Fibroblast of skin of abdomen (primary cell): ENCODE data around the gene HIP1.
A peak's percentile ranks its signal among the peaks of the same experiment; 100 is the strongest.
"Not testable (repeated sequence)": the region's sequence is repeated elsewhere in the genome, so short reads cannot be mapped to it uniquely, and the experiment has no call there.

Experiments
- DNase-seq: peaks from one replicate; pipeline ENCODE4 v3.0.0-alpha.2; 2013

HIP1 gene

DNA sequence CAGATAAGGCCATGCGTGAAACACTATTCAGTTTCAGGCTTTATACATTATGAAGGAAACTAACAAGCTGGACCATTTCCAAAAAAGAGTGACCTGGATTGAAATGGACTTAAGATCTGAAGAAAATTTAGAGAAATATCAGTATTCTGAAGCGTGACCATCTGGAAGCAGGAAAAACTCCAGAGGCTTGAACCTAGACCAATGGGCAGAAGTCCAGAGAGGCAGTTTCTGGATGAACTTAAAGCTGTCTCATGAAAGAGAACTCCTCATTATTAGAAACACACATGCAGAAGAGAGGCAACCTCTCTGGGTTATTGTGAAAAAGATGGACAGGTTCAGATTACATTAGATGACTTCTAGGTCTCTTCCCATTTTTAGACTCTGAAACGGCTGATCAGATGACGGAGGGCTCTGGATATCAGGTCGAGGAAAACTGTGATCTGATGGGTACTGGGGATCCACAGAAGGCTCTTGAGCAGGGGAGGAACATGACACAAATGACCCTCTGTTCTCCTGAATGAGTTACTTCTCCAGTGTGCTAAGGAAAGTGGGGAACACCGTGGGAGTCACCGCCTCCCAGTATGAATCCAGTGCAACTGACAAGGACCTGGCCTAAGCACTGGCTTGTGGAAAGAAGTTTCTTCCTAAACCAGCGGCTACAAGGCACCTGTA is 130.2 kb downstream of the HIP1 start:
- DNase-seq = no peak

DNA sequence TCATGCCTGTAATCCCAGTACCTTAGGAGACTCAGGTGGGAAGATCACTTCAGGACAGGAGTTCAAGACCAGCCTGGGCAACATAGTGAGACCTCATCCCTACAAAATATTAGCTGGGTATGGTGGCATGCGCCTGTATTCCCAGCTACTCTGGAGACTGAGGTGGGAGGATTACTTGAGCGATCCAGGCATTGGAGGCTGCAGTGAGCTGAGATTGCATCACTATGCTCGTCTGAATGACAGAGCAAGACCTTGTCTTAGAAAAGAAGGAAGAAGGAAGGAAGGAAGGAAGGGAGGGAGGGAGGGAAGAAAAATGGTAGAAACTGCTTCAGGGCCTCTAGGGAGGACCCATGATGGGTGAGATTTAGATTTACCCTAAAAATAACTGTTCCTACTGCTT is 134.3 kb downstream of the HIP1 start:
- DNase-seq = no peak

DNA sequence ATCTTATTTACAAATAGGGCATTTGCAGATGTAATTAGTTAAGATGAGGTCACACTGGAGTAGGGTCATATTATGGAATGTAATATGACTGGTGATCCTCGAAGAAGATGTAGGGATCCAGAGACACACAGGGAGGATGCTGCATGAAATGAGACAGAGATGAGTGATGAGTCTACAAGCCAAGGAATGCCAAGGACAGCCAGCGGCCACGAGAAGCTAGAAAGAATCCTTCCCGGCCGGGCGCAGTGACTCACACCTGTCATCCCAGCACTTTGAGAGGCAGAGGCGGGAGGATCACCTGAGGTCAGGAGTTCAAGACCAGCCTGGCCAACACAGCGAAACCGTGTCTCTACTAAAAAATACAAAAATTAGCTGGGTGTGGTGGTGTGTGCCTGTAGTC is 135.9 kb downstream of the HIP1 start:
- DNase-seq = peak; percentile 16

DNA sequence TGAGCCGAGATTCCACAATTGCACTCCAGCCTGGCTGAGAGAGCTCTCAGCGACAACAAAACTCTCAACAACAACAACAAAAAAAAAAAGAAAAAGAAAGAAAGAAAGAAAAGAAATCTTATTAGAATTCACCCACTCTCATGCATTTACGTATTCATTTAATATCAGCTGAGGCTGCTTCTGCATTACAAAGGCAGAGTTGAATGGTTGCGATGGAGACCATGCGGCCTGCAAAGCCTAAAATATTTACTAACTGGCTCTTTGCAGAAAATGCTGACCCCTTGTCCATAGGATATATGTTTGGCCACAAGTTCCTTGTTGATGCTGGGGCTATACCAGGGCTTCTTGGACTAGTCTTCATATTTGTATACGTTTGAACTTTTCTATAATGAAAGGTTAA is 137.2 kb downstream of the HIP1 start:
- no peak for DNase-seq

DNA sequence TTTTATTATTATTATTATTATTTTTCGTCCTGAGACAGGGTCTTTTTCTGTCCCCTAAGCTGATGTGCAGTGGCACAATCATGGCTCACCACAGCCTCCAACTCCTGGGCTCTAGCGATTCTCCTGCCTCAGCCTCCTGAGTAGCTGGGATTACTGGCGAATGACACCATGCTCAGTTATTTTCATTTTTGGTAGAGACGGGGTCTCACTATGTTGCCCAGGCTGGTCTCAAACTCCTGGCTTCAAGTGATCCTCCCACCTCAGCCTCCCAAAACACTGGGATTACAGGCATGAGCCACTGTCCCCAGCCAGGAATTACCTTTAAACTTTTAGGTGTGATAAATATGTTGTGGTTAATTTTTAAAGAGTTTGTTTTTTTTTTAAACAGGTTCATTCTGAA is 138.0 kb downstream of the HIP1 start:
- not testable (repeated sequence) for DNase-seq

DNA sequence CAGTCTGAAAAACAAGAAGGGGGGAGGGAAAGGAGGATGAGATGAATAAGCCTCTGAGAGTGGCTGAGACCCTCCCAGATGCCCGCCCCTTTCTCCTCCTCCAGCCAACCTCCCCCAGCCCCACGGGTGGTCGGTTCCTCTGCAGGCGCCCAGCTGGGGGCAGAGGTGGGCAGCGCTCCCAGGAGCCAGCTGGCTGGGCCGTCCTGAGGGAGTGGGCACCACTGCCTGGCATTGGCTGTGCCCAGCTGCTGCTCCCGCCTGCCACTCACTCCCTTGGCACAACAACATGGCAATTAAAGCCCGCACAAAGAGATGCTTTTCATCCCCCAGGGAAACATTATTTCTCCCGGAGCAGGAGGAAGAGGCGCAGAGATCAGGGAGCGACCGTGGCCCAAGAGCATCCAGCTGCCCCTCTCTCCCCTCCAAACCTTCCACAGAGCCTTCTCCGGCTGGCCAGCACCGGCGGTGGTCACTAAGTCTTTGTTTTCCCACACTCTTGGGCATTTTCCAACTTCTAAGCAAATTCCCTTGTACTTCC is 139.4 kb downstream of the HIP1 start:
- DNase-seq = no peak

DNA sequence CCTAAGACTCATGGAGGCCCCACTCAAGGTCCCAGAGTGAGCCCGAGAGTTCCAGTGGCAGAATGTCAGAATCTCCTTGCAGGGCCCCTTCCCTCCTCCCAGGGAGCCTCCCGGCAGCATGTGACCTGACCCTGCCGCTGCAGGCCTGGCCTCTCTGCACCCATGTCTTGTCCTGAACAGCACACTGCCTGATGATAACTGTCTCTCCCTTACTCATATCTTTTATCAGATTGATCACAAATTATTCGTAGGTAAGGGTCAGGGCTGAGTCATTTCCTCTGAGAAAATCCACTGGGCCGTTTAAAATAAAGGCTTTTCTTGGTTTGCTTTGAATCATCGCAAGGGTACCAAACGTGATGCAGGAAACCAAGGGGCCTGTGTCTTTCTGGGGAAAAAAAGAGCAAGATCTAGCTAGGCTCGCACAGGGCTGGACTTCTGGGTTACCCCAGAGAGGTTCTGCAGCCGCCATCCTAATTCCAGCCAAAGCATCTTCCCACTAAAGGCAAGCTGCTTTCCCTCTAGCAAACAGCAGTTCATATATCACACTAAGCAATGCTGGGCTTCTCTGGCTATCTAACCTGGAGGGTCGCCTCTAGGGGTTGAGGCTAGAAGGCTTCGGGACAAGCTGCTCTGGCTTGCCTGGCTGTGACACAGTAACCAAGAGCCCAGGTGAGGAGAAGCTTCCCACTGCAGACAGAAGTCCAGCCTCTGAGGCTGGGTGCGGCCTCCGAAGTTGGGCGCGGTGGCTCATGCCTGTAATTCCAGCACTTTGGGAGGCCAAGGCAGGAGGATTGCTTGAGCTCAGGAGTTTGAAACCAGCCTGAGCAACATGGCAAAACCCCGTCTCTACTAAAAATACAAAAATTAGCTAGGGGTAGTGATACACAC is 141.8 kb downstream of the HIP1 start:
- DNase-seq = peak; percentile 13

DNA sequence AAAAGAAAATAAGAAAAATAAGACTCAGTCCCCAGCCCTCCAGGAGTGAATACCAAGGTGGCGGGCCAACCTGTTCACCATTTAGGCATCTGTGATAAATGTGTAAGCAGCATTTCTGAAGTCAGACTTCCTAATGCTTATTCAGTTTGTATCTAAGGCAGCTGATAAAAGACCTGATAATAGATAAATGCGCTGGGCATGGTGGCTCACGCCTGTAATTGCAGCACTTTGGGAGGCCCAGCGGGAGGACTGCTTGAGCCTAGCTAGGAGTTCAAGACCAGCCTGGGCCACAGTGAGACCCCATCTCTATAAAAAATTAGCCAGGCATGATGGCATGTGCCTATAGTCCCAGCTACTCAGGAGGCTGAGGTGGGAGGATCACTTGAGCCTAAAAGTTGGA is 143.0 kb downstream of the HIP1 start:
- DNase-seq = no peak

DNA sequence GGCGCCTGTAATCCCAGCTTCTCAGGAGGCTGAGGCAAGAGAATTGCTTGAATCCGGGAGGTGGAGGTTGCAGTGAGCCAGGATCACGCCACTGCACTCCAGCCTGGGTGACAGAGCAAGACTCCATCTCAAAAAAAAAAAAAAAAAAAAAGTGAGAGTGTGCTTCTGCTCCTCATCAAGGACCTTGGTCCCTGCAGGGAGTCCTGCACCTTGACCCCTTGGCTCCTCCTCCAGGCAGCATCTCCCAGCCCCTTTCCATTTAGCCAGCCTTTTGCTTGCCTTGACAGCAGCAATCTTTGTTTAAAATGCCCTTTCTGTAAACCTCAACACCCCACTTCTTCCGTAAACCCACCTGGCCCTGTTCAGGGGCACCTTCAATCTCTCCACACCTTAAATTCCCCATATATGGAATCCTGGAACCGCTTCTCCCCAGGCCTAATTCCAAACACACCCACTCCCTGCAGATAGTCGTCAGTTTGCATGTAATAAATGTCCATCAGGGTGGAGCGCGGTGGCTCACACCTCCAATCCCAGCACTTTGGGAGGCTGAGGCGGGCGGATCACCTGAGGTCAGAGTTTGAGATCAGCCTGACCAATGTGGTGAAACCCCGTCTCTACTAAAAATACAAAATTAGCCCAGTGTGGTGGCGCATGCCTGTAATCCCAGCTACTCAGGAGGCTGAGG is 145.1 kb downstream of the HIP1 start:
- DNase-seq = not testable (repeated sequence)

DNA sequence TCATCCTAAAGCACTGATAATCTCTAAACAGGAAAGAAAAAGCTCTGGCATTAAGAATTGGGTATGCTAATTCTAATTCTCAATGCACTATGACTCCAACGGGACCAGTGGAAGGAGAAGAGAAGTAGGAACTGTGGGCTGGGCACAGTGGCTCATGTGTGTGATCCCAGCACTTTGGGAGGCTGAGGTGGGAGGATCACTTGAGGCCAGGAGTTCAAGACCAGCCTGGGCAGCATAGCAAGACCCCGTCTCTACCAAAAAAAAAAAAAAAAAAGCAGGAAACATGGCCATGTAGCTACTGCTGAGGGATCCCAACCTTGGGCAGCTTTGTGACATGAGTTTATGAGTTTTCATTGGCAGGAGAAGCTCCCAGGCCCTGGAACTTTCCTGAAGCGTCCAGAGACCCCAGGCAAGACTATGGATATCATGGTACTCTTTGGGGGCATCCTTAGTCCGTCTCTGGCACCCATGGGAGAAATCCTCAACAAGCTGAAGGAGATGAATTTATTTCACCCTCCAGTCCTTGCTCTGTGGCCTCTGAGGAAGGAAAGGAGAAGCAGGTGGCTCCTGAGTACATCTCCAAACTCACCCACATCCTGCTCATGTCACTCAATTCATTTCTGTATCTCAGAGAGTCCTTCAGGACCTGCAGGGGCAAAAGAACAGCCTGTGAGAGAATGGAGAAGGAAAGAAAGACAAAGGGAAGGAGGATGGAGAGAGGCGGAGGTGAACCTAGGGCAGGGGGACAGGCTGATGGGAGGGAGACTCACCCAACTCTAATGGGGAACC is 147.1 kb downstream of the HIP1 start:
- no peak for DNase-seq

DNA sequence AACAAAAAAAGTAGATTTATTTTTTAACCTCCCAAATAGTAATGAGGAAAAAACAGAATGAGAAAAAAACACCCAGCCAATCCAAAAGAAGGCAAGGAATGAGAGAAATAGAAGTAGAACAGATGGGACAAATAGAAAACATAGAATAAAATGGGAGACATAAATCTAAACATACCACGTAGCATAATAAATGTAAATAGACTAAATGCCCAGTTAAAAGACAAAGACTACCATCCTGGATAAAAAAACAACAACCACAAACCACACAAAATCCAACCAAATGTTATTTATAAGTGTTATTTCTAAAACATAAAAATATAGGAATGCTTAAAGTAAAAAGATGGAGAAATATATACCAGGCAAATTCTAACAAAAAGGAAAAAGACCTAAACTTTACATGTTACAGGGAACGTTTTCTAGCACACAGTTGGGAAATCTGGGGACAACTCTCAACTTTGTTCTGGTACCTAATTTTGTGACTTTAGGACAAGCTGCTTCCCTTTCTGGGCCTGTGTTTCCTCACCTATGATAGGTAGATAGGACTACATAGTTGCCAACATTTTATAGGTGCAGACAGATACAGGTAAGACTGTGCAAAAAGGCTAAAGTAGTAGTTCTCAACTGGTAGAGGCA is 148.3 kb downstream of the HIP1 start:
- no peak for DNase-seq

DNA sequence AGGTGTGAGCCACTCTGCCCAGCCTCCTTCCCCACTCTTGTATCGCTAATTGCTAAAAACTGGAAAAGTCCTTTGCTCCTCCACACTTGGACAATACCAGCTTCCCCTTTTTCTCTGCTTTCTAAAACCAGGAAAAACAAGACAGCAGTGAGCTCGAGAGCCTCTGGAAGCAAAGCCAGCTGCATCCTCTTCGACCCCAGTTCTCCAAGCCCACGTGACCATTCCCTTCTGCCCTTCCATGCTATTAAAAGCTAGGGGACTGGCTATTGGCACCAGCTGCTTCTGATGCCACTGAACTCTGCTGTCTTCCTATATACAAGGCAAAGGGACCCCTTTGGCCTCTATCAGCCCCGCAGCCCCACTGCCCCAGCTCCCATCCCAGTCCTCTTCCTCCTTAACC is 154.4 kb downstream of the HIP1 start:
- DNase-seq = no peak

DNA sequence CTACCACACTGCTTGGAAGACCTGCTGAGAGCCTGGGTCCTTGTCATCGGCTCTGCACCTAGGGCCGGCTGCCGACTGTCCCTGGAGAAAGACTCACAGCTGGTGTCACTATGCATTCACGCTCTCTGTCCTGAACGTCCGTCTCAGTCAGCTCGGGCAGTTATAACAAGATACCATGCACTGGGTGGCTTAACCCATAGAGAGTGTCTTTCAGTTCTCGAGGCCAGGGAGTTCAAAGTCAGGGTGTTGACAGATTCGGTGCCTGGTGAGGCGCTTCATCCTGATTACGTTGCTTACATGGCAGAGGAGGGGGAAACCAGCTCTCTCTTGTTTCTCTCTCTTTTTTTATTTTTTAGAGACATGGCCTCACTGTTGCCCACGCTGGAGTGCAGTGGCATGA is 155.5 kb downstream of the HIP1 start:
- DNase-seq = no peak

DNA sequence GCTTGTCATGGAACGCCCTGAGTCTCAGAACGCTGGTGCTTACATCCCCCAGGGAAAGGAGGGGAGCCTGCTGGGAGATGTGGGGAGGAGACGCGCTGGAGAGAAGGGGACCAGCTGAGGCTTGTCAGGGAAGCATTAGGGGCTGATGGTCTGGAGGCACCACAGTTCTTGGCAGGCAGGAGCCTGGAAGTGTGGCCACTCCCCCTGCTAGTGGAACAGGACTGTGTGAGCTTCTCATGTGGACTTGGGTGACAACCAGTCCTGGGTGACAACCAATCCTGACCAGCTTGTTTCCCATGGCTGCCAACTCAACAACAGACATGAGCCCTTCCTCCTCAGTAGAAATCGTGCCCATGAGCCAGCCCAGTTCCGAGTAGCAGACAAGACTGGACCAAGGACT is 158.8 kb downstream of the HIP1 start:
- DNase-seq = no peak

DNA sequence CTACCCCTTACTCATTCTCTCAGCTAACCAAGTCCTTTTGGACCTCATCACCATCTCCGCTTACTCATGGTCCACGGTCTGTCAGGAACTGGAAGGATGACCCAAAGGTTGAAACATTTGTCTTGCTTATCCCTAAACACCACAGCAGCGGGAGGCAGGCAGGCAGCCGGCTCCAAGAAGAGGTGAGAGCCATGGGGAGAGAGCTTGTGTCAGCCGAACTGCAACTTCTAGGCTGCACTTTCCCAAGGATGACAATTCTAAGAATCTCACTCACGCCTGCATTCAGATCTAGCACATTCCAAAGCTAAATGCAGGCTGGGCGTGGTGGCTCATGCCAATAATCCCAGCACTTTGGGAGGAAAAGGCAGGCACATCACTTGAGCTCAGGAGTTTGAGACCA is 160.7 kb downstream of the HIP1 start:
- no peak for DNase-seq

DNA sequence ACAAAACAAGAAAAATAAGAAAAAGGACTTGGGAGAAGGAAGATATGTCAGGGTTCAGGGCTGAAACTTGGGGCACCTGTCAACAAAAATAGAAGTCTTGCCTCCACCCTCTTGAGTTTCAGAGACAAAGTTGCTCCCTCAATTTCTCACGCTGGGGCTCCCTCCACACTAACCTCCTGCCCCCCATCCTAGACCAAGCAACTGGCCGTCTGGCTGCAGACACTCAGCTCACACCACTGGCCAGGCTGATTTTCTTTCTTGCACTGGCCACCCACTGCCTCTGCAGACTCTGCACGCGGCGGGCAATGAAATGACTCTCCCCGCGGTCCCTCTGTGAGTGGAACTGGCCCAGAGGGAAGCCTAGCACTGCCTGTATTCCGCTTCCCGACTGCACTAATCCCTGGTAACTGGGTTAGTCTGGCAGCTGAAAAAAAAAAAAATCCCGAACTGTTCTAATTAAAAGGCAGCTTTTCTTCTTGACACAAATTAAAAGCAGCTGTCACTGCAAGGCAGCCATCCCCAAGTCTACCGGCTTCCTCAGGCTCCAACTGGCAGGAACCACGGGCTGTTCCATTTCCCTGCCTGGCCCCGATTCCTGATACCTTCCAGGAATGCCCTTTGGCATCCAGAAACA is 163.1 kb downstream of the HIP1 start:
- peak; percentile 87 for DNase-seq

DNA sequence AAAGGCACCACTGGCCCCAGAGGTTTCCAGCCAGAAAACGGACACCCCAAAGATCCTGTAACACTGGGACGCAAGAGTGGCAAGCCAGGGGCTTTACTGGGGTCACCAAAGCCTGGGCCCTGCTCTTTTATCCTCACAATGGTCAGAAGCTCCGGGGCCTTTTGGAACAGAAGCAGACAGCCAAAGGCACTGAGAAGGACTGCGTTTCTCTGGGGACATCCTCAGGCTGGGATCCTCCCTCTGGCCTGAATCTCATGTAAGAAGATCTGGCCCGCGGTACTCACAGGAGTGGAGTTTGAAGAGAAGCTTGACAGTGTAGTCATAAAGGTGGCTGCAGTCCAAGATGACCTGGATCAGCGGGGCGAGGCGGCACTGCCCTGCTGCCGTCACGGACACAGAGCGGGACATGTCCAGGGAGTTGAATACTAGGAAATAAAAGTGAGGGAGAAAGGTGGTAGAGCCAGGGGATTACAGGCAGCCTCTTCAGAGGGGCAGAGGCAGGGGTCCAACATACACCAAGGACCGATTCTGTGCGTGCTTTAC is 165.2 kb downstream of the HIP1 start:
- no peak for DNase-seq

DNA sequence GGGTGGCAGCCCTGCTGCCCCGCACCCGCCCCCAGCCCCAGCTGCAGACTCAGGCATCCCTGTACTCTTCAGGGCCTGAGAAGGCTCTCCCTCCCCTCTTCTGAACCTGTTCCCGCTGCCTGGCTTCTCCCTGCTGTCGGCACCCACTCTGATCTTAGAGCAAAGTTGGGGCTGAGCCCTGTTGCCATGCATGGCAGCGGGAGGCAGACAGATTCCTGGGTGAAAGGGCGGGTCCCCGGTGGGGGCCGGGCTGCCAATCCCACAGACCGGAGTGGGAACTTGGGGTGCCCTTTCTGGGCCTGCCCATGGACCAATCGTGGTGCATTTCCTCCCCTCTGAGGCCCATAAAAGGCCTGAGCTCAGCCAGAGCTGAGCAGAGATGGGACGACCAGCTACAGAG is 165.9 kb downstream of the HIP1 start:
- DNase-seq = no peak

DNA sequence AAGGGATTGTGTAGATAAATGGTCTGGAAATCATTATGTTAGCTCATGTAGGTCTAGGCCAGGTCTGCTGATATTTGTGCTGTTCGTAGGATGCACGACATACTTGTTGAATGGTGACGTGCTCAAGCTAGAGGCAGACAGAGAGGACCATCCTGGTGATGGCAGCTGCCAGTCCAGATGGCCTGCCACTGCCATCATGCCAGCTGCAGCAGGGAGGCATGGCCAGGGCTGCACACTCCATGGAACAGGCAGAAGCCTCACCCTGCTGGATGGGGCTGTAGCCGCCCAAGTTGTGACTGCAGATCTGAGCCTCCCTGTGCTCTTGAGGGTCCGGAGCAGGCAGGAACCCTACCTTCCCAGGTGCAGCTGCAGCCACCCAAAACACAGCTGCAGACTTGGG is 166.3 kb downstream of the HIP1 start:
- no peak for DNase-seq

DNA sequence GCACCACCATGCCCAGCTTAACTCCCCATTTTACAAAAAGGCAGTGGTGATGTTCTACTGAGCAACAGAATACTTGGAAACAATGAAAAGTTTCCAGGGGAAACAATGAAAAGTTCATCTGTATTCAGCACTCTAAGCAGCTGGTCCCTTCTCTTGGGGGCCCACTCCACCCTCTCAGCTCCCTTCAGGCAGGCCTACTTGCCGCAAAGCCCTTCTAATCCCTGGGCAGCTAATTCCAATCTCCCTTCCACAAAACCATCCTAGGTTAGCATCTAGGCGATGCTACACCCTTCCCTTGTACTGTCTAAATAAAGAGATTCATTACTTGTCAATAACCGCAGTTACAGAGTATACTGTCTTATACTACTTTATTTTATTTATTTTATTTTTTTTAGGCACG is 167.5 kb downstream of the HIP1 start:
- no peak for DNase-seq

DNA sequence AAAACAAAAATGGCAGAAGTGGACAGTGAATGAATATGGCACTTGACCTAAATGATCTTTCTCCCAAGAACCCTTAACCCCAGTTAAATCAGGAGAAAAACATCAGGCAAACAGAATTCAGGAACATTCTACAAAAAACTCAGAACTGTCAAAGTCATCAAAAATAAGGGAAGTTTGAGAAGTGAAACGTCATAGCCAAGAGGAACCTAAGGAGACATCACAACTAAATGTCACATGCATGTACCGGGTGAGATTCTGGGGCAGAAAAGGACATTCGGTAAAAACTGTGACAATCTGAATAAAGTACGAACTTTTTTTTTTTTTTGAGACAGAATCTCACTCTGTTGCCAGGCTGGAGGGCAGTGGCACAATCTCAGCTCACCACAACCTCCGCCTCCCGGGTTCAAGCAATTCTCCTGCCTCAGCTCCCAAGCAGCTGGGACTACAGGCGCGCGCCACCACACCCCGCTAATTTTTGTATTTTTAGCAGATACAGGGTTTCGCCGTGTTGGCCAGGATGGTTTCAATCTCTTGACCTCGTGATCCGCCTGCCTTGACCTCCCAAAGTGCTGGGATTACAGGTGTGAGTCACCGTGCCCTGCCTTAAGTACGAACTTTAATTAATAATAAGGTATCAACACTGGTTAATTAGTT is 169.0 kb downstream of the HIP1 start:
- DNase-seq = not testable (repeated sequence)
